GM19099 (cell line): ENCODE data around the gene POLR2A.

Source experiments
- POLR2A ChIP-seq: IDR thresholded peaks from 3 replicates; pipeline ENCODE4 v1.6.1; 2011; ENCODE audit warnings: low read depth; ENCODE audit not compliant: insufficient read length; ENCODE audit errors: extremely low read depth

The POLR2A gene

GRCh38 chr17:7443499-7444485, 40.4 kb upstream of the POLR2A start:
- TF ChIP-seq POLR2A = no peak

GRCh38 chr17:7444682-7445618, 39.2 kb upstream of the POLR2A start, which contains the start of gene CHRNB1:
Gene CHRNB1, plus strand, starts transcription at chr17:7445061. Its CDS starts 67 bp downstream, at chr17:7445128.
- TF ChIP-seq POLR2A = no peak

GRCh38 chr17:7445619-7445968, 38.6 kb upstream of the POLR2A start:
- no peak for TF ChIP-seq POLR2A

- no peak for TF ChIP-seq POLR2A
These were observed 35.7 kb upstream of the POLR2A start for GRCh38 chr17:7448461-7448860.

- no peak for TF ChIP-seq POLR2A
These were observed 24.1 kb upstream of the POLR2A start for GRCh38 chr17:7459961-7460545.

GRCh38 chr17:7460850-7461660, 23.1 kb upstream of the POLR2A start:
- TF ChIP-seq POLR2A = no peak

GRCh38 chr17:7462474-7463371, 21.4 kb upstream of the POLR2A start:
- TF ChIP-seq POLR2A = no peak

- no peak for TF ChIP-seq POLR2A
These were observed 20.8 kb upstream of the POLR2A start for GRCh38 chr17:7463372-7463846.

- TF ChIP-seq POLR2A = no peak
These were observed 20.1 kb upstream of the POLR2A start for GRCh38 chr17:7464081-7464480.

- no peak for TF ChIP-seq POLR2A
These were observed 18.4 kb upstream of the POLR2A start for GRCh38 chr17:7465597-7466275.

- no peak for TF ChIP-seq POLR2A
These were observed 17.9 kb upstream of the POLR2A start for GRCh38 chr17:7466318-7466638.

- no peak for TF ChIP-seq POLR2A
These were observed 17.4 kb upstream of the POLR2A start for GRCh38 chr17:7466639-7467341.

- TF ChIP-seq POLR2A = no peak
These were observed 16.7 kb upstream of the POLR2A start for GRCh38 chr17:7467498-7467897.

GRCh38 chr17:7468290-7468689, 15.9 kb upstream of the POLR2A start:
- TF ChIP-seq POLR2A = no peak
